ENCODE measurements around the gene KIAA0586. TPM values are rescaled to one million over a fixed set of nuclear protein-coding genes. Genes with fewer than 3 reads are reported as not detected.
A peak's percentile ranks its signal among the peaks of the same experiment; 100 is the strongest.

Gene KIAA0586
- total RNA-seq, 2 experiments from 2014 or later, result 24.1 to 27.7 TPM

- Mint-ChIP-seq H3K27me3 (peaks cover 3% of the 10 kb centered on the region), H3K36me3 (peaks cover 16% of the 10 kb centered on the region), H3K4me1 (peaks cover 43% of the 10 kb centered on the region), H3K4me3 (peak overlapping the region; percentile 78), H3K9me3 (ENCODE audit: low read depth) (no peaks in the 10 kb centered on the region), H3K27ac (peak overlapping the region; percentile 91)
- CTCF ChIA-PET, result interaction anchor here (1.0 to 2.2 kb wide), 4 partner anchors 11 to 182 kb away, joined by 3 to 11 read pairs (median 3); partner anchors contain the start of genes ARID4A and PSMA3
- peak; percentile 48 for ATAC-seq
- peak; percentile 60 for DNase-seq
Observed at GRCh38 chr14:58426670-58427280, 744 bp upstream of the KIAA0586 start.

DNA sequence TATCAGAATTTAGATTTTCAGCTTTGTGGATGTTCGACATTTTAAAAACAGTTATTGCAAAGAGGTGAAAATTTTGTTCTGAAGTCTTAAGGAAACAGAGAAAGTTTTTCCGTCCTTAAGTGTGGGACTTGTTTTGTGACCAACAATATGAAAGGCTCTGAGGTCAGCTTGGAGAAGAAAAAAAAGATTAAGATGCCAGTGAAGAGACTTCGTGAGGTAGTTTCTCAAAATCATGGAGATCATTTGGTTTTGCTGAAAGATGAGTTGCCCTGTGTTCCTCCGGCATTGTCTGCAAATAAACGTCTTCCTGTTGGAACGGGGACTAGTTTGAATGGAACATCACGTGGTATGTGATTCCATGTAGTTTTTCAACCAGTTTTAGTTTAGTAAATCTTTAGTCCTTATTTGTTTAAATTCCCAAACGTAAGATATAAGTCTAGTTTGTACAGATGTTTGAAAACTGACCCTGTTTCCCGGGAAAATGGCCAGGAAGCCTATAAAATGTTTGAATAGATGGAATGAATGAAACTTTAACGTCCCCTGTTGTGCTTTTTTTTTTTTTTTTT lies 682 bp downstream of the KIAA0586 start:
- CTCF ChIA-PET, result interaction anchor here (1.0 to 2.2 kb wide), 4 partner anchors 10 to 184 kb away, joined by 3 to 11 read pairs (median 4); partner anchors contain the start of genes ARID4A, PSMA3 and TOMM20L
- ATAC-seq, result no peak
- Mint-ChIP-seq H3K4me3 (peak overlapping the region; percentile 78), H3K27me3 (peaks cover 3% of the 10 kb centered on the region), H3K9me3 (ENCODE audit: low read depth) (no peaks in the 10 kb centered on the region), H3K27ac (peak overlapping the region; percentile 91), H3K4me1 (peaks cover 44% of the 10 kb centered on the region), H3K36me3 (peaks cover 20% of the 10 kb centered on the region)
- no peak for DNase-seq

GRCh38 chr14:58430156-58430555 lies 2.6 kb downstream of the KIAA0586 start:
- peak overlapping the region; percentile 48 for H3K27ac Mint-ChIP-seq
- peaks cover 22% of the 10 kb centered on the region for H3K36me3 Mint-ChIP-seq
- H3K4me1 Mint-ChIP-seq, result peaks cover 34% of the 10 kb centered on the region
- H3K27me3 Mint-ChIP-seq, result peaks cover 3% of the 10 kb centered on the region
- no peaks in the 10 kb centered on the region for H3K9me3 Mint-ChIP-seq (ENCODE audit: low read depth)
- ATAC-seq (peak; percentile 10), DNase-seq (no peak)
- no peak overlapping the region for H3K4me3 Mint-ChIP-seq
- CTCF ChIA-PET, result interaction anchor here (0.9 to 1.4 kb wide), 3 partner anchors 71 to 221 kb away, joined by 3 read pairs; no protein-coding TSS in a partner anchor

- ATAC-seq, result no peak
- DNase-seq, result no peak
- Mint-ChIP-seq H3K27me3 (no peaks in the 10 kb centered on the region), H3K36me3 (peaks cover 30% of the 10 kb centered on the region), H3K4me1 (no peaks in the 10 kb centered on the region), H3K27ac (no peak overlapping the region), H3K9me3 (ENCODE audit: low read depth) (no peaks in the 10 kb centered on the region), H3K4me3 (no peak overlapping the region)
- CTCF ChIA-PET, result no interaction called here
Observed at GRCh38 chr14:58439476-58439875, 12.0 kb downstream of the KIAA0586 start.

GRCh38 chr14:58444627-58445026 lies 17.1 kb downstream of the KIAA0586 start:
- CTCF ChIA-PET, result interaction anchor here (0.7 kb wide), 1 partner anchor 584 kb away, joined by 3 read pairs; no protein-coding TSS in a partner anchor
- Mint-ChIP-seq H3K27ac (no peak overlapping the region), H3K27me3 (no peaks in the 10 kb centered on the region), H3K36me3 (peaks cover 8% of the 10 kb centered on the region), H3K9me3 (ENCODE audit: low read depth) (no peaks in the 10 kb centered on the region), H3K4me3 (no peak overlapping the region), H3K4me1 (no peaks in the 10 kb centered on the region)
- no peak for ATAC-seq
- no peak for DNase-seq

- H3K27me3 Mint-ChIP-seq, result no peaks in the 10 kb centered on the region
- ATAC-seq, result no peak
- no peak overlapping the region for H3K27ac Mint-ChIP-seq
- no peaks in the 10 kb centered on the region for H3K9me3 Mint-ChIP-seq (ENCODE audit: low read depth)
- H3K4me3 Mint-ChIP-seq, result no peak overlapping the region
- CTCF ChIA-PET, result no interaction called here
- peaks cover 3% of the 10 kb centered on the region for H3K4me1 Mint-ChIP-seq
- DNase-seq, result no peak
- H3K36me3 Mint-ChIP-seq, result peaks cover 34% of the 10 kb centered on the region
Observed at GRCh38 chr14:58455593-58456265, 28.2 kb downstream of the KIAA0586 start.

DNA sequence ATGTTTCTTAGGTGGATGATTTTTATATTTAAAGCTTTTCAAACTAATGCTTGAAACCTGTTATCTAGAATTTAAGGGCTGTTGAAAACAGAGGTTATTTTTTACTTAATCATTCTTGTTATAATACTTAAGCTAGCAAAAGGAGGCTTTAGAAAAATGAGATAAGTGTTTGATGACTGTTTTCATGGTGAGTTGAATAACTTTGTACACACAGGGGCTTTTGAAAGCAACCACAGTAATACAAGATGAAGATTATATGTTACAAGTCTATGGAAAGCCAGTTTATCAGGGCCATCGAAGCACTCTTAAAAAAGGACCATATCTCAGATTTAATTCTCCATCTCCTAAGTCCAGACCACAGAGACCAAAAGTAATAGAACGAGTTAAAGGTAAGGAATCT lies 33.3 kb downstream of the KIAA0586 start:
- CTCF ChIA-PET, result no interaction called here
- H3K9me3 Mint-ChIP-seq (ENCODE audit: low read depth), result no peaks in the 10 kb centered on the region

DNA sequence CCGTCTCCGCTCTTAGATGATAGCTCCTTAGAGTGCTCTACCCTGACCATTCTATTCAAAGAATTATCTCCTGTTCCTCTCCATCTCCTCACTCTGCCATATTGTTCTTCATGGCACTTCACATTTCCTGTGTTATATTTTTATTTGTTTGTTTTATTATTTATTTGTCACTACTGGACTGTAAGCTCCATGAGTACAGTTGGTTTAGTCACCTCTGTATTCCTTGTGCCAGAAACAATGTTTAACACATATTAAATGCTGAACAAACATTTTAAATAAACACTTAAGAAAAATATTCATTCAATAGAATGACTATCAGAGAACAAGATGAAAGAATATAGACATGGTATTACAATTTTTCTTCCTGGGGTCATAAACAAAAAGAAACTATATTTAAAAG lies 35.6 kb downstream of the KIAA0586 start:
- DNase-seq (no peak), ATAC-seq (no peak)
- no peak overlapping the region for H3K4me3 Mint-ChIP-seq
- CTCF ChIA-PET, result no interaction called here
- peaks cover 22% of the 10 kb centered on the region for H3K36me3 Mint-ChIP-seq
- H3K27me3 Mint-ChIP-seq, result no peaks in the 10 kb centered on the region
- no peak overlapping the region for H3K27ac Mint-ChIP-seq
- H3K4me1 Mint-ChIP-seq, result peaks cover 3% of the 10 kb centered on the region
- no peaks in the 10 kb centered on the region for H3K9me3 Mint-ChIP-seq (ENCODE audit: low read depth)

More for the DNA sequence above, 33.3 kb downstream of the KIAA0586 start:
- Mint-ChIP-seq H3K27me3 (no peaks in the 10 kb centered on the region), H3K4me1 (peaks cover 3% of the 10 kb centered on the region), H3K4me3 (no peak overlapping the region), H3K36me3 (peaks cover 28% of the 10 kb centered on the region), H3K27ac (no peak overlapping the region)
- DNase-seq (no peak), ATAC-seq (no peak)

- CTCF ChIA-PET, result interaction anchor here (1.0 kb wide), 1 partner anchor 36 kb away, joined by 3 read pairs; no protein-coding TSS in a partner anchor
- Mint-ChIP-seq H3K9me3 (ENCODE audit: low read depth) (no peaks in the 10 kb centered on the region), H3K36me3 (peaks cover 25% of the 10 kb centered on the region), H3K27ac (no peak overlapping the region), H3K4me3 (no peak overlapping the region), H3K4me1 (peaks cover 3% of the 10 kb centered on the region), H3K27me3 (no peaks in the 10 kb centered on the region)
- no peak for ATAC-seq
- DNase-seq, result no peak
Observed at GRCh38 chr14:58464652-58465051, 37.1 kb downstream of the KIAA0586 start.

- Mint-ChIP-seq H3K36me3 (peaks cover 23% of the 10 kb centered on the region), H3K27me3 (no peaks in the 10 kb centered on the region), H3K4me3 (no peak overlapping the region), H3K27ac (no peak overlapping the region), H3K9me3 (ENCODE audit: low read depth) (no peaks in the 10 kb centered on the region), H3K4me1 (no peaks in the 10 kb centered on the region)
- ATAC-seq (no peak), DNase-seq (no peak)
- CTCF ChIA-PET, result interaction anchor here (1.0 kb wide), 1 partner anchor 36 kb away, joined by 3 read pairs; no protein-coding TSS in a partner anchor
Observed at GRCh38 chr14:58465421-58465820, 37.9 kb downstream of the KIAA0586 start.

- no peak for ATAC-seq
- no peak overlapping the region for H3K27ac Mint-ChIP-seq
- H3K9me3 Mint-ChIP-seq (ENCODE audit: low read depth), result no peaks in the 10 kb centered on the region
- H3K4me3 Mint-ChIP-seq, result no peak overlapping the region
- H3K27me3 Mint-ChIP-seq, result no peaks in the 10 kb centered on the region
- H3K4me1 Mint-ChIP-seq, result no peaks in the 10 kb centered on the region
- peaks cover 20% of the 10 kb centered on the region for H3K36me3 Mint-ChIP-seq
- CTCF ChIA-PET, result interaction anchor here (0.6 to 1.1 kb wide), 2 partner anchors 172 to 229 kb away, joined by 3 read pairs; partner anchors contain the start of gene DACT1
- DNase-seq, result no peak
Observed at GRCh38 chr14:58466459-58466858, 38.9 kb downstream of the KIAA0586 start.

DNA sequence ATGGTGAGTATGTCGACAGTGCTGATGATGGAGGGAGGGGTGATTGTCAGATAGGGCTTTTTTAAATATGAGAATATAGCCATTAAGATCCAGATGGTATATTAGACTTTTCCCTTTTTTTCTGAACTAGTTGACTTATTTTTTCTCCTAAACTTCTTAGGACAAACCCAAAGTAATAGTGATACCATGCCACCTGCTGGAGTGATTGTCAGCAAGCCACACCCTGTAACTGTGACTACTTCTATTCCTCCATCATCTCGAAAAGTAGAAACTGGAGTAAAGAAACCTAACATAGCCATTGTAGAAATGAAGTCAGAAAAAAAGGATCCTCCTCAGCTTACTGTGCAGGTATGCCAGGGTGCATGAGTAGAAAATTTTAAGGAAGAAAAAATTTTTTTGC lies 40.1 kb downstream of the KIAA0586 start:
- Mint-ChIP-seq H3K4me3 (no peak overlapping the region), H3K9me3 (ENCODE audit: low read depth) (no peaks in the 10 kb centered on the region), H3K4me1 (no peaks in the 10 kb centered on the region), H3K27me3 (no peaks in the 10 kb centered on the region), H3K27ac (no peak overlapping the region), H3K36me3 (peaks cover 19% of the 10 kb centered on the region)
- CTCF ChIA-PET, result interaction anchor here (1.1 kb wide), 1 partner anchor 170 kb away, joined by 3 read pairs; the partner anchor contains the start of gene DACT1
- ATAC-seq, result no peak
- DNase-seq, result no peak

DNA sequence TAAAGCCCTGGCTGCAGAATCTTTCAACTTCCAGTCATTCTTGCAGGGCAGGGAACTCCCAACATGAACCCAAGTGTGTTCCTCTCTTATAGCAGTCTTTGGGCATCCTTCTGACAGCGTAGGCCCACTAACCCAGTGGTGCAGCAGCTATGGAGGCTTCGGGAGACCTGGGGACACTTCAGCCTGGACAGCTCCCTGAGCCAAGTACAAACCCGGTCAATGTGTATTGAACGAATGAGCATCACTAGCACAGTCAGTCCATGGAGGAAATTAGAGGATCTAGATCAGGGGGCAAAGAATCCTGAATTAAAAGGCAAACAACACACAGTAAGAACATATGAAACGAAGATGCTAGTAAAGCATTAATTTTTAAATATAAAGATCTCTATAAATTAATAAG lies 41.8 kb downstream of the KIAA0586 start:
- Mint-ChIP-seq H3K4me1 (no peaks in the 10 kb centered on the region), H3K27me3 (no peaks in the 10 kb centered on the region), H3K9me3 (ENCODE audit: low read depth) (no peaks in the 10 kb centered on the region), H3K4me3 (no peak overlapping the region), H3K27ac (no peak overlapping the region), H3K36me3 (peaks cover 12% of the 10 kb centered on the region)
- no peak for ATAC-seq
- CTCF ChIA-PET, result no interaction called here
- DNase-seq, result no peak
